Caco-2 (cell line): ENCODE measurements around the gene TMEM252. TPM values are rescaled to one million over a fixed set of nuclear protein-coding genes. Genes with fewer than 3 reads are reported as not detected.

Source experiments
- BruUV-seq: library from RNA; stranded (reverse); fragments of 400-500 nt; replicated peaks from 2 replicates; lab custom pipeline; 2021; lab: Mats Ljungman, UMichigan
- CTCF ChIA-PET: fragments of 300-600 bp; sonication (Branson Sonifier 250); formaldehyde crosslinking; loops from one replicate; lab custom pipeline; 2022; ENCODE audit warnings: antibody characterized with exemption; lab: Charles Lee
- POLR2A ChIA-PET: fragments of 300-600 bp; sonication (Branson Sonifier 250); formaldehyde crosslinking; loops from one replicate; lab custom pipeline; 2022; ENCODE audit warnings: antibody characterized with exemption; lab: Charles Lee
- DNase-seq, 2 experiments: peaks; one replicate each; pipeline versions ENCODE4 v3.0.0 to v3.0.0-alpha.2; 2020 to 2022
- H3K27me3 ChIP-seq: replicated peaks from 2 replicates; pipeline ENCODE4 v1.6.0; 2011; ENCODE audit warnings: low read length; ENCODE audit not compliant: control insufficient read depth, insufficient read depth
- H3K36me3 ChIP-seq: 2 replicates; pipeline ENCODE4 v1.5.1; 2011; ENCODE audit warnings: low read length; ENCODE audit not compliant: control insufficient read depth, insufficient read depth
- H3K4me1 ChIP-seq: fragments of 250-450 bp; sonication (Bioruptor Pico); 2 replicates; pipeline ENCODE4 v1.5.1; 2020; ENCODE audit warnings: mild to moderate bottlenecking
- H3K4me3 ChIP-seq: 2 replicates; pipeline ENCODE4 v1.5.1; 2011; ENCODE audit warnings: low read depth, mild to moderate bottlenecking, control low read depth, low read length
- H3K9me3 ChIP-seq: fragments of 250-450 bp; sonication (Bioruptor Pico); 2 replicates; pipeline ENCODE4 v1.5.1; 2020; ENCODE audit warnings: mild to moderate bottlenecking, moderate library complexity
- H3K27ac Mint-ChIP-seq: one replicate; pipeline ENCODE4 v1.8.0; 2022; ENCODE audit warnings: mixed read lengths; ENCODE audit not compliant: unreplicated experiment
- H3K27me3 Mint-ChIP-seq: one replicate; pipeline ENCODE4 v1.8.0; 2022; ENCODE audit warnings: mixed read lengths; ENCODE audit not compliant: insufficient read depth, unreplicated experiment
- H3K36me3 Mint-ChIP-seq: one replicate; pipeline ENCODE4 v1.8.0; 2022; ENCODE audit warnings: mild to moderate bottlenecking, mixed read lengths; ENCODE audit not compliant: insufficient read depth, unreplicated experiment
- H3K4me1 Mint-ChIP-seq: one replicate; pipeline ENCODE4 v1.8.0; 2022; ENCODE audit warnings: low read depth, mixed read lengths; ENCODE audit not compliant: unreplicated experiment
- H3K4me3 Mint-ChIP-seq: one replicate; pipeline ENCODE4 v1.8.0; 2022; ENCODE audit warnings: mild to moderate bottlenecking, moderate library complexity, mixed read lengths; ENCODE audit not compliant: unreplicated experiment
- H3K9me3 Mint-ChIP-seq: one replicate; pipeline ENCODE4 v1.8.0; 2022; ENCODE audit warnings: mixed read lengths; ENCODE audit not compliant: unreplicated experiment
- intact Hi-C: fragments of 100-400 bp; cut with micrococcal nuclease; formaldehyde crosslinking; loops from one replicate; pipeline ENCODE4 v1.10.0; 2022; ENCODE audit not compliant: unreplicated experiment
- total RNA-seq: library from RNA; stranded (reverse); gene quantifications from 2 replicates; pipeline ENCODE4 v1.2.3, GENCODE V29; 2022
- TF ChIP-seq, protein P1 (sequence below), 2 experiments: fragments of 200-600 bp in 1 of 2; IDR thresholded peaks; 1 replicate in 1 of 2; 2 replicates in 1 of 2; pipeline versions ENCODE4 v1.5.1 to v1.8.0; 2011 to 2022; ENCODE audit warnings: antibody characterized with exemption in 1 of 2, control low read depth in 1 of 2, inconsistent platforms in 1 of 2, low read depth in 1 of 2, low read length in 1 of 2, mild to moderate bottlenecking in 1 of 2, moderate library complexity in 1 of 2; ENCODE audit not compliant: insufficient read depth in 1 of 2, severe bottlenecking in 1 of 2, unreplicated experiment in 1 of 2

Gene TMEM252
- total RNA-seq, 1 experiment from 2014 or later: not detected

DNA sequence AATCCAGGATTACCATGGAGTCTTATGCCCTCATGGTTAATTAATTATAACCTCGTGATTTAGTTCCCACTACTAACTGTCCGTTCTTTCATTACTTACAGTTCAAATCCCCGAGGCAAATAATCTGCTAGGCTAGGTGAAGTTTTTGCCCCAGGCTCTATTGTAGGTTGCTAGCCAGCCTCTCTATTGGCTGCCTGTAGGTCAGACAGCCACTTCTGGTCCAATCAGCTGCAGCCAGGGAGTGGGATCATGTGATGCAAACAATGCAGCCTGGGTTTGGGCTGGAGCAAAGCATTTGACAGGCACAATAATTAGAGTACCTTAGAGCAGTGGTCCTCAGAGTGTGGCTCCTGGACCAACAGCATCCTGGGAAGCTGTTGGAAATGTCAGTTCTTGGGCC is 17.7 kb downstream of the TMEM252 start:
- H3K4me3 Mint-ChIP-seq: no peak overlapping the region
- H3K27me3 ChIP-seq: no peaks in the 10 kb centered on the region
- no peaks in the 10 kb centered on the region for H3K9me3 Mint-ChIP-seq
- H3K9me3 ChIP-seq: no peaks in the 10 kb centered on the region
- H3K36me3 ChIP-seq: no peaks in the 10 kb centered on the region
- no peaks in the 10 kb centered on the region for H3K36me3 Mint-ChIP-seq
- BruUV-seq: no TSS peak
- no peak overlapping the region for H3K4me3 ChIP-seq
- DNase-seq: no peak
- no peak overlapping the region for H3K27ac Mint-ChIP-seq
- intact Hi-C loops: no loop called here
- no peaks in the 10 kb centered on the region for H3K4me1 ChIP-seq
- H3K27me3 Mint-ChIP-seq: no peaks in the 10 kb centered on the region
- no peaks in the 10 kb centered on the region for H3K4me1 Mint-ChIP-seq
- ChIA-PET CTCF (no interaction called here), POLR2A (no interaction called here)
- TF ChIP-seq, protein P1, sequence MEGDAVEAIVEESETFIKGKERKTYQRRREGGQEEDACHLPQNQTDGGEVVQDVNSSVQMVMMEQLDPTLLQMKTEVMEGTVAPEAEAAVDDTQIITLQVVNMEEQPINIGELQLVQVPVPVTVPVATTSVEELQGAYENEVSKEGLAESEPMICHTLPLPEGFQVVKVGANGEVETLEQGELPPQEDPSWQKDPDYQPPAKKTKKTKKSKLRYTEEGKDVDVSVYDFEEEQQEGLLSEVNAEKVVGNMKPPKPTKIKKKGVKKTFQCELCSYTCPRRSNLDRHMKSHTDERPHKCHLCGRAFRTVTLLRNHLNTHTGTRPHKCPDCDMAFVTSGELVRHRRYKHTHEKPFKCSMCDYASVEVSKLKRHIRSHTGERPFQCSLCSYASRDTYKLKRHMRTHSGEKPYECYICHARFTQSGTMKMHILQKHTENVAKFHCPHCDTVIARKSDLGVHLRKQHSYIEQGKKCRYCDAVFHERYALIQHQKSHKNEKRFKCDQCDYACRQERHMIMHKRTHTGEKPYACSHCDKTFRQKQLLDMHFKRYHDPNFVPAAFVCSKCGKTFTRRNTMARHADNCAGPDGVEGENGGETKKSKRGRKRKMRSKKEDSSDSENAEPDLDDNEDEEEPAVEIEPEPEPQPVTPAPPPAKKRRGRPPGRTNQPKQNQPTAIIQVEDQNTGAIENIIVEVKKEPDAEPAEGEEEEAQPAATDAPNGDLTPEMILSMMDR (IDR thresholded peaks at IDR 0.05; ENCODE audit: insufficient read depth in 1 of 2, low read depth in 1 of 2, low read length in 1 of 2, severe bottlenecking in 1 of 2, unreplicated experiment in 1 of 2): no peak

DNA sequence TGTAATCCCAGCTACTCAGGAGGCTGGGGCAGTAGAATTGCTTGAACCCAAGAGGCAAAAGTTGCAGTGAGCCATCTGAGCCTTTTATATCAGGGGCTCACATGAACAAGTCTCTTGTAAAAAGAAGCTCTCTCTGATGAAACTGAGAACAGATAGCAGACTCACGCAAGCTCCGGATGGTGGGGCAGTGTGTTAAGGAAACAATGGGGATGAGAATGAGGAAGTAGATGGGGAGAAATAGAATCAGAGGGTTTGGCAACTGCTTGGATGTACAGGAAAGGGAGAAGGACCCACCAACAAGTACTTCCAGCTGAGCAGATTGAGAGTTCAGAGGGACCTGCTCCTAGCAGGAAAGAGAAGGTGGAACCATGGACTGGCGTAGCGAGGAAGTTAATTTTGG is 18.6 kb downstream of the TMEM252 start:
- Mint-ChIP-seq H3K4me1 (no peaks in the 10 kb centered on the region), H3K4me3 (no peak overlapping the region), H3K9me3 (no peaks in the 10 kb centered on the region), H3K36me3 (no peaks in the 10 kb centered on the region), H3K27ac (no peak overlapping the region), H3K27me3 (no peaks in the 10 kb centered on the region)
- Histone ChIP-seq H3K36me3 (no peaks in the 10 kb centered on the region), H3K9me3 (no peaks in the 10 kb centered on the region), H3K4me3 (no peak overlapping the region), H3K27me3 (no peaks in the 10 kb centered on the region), H3K4me1 (no peaks in the 10 kb centered on the region)
- DNase-seq: no peak
- intact Hi-C loops: no loop called here
- POLR2A ChIA-PET: no interaction called here
- TF ChIP-seq, protein P1 (IDR thresholded peaks at IDR 0.05; ENCODE audit: insufficient read depth in 1 of 2, low read depth in 1 of 2, low read length in 1 of 2, severe bottlenecking in 1 of 2, unreplicated experiment in 1 of 2): no peak
- no TSS peak for BruUV-seq
- CTCF ChIA-PET: no interaction called here

DNA sequence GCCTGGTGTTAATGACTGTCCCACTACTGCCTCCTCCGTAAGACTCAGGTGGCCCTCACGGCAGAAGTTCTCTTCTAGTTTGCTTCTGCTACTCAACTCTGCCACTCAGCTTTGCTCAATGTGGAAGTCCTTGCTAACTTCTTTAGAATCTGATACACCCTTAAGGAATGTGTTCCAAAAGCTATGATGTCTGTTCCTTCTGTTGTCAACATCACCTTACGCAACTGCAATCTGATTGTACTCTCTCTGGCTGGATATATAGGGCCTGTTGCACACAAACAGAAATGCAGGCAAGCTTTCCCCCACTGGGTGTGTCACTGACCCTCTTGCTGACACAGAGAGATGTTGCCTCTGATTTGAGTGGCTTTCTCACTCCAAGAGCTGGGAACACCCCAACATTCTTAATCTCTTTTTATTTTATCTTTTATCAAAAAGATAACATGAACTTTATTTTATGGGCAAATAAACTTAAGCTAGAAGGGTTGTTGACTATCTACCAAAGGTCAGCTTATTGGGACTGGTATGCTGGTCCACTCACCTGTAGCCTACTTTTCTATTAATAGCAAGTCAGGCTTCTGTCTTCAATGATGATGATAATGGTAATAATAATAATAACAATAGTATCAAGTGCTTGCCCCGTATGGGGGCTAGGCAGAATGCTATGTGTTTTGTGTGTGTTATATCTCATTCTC is 25.2 kb downstream of the TMEM252 start:
- TF ChIP-seq, protein P1 (IDR thresholded peaks at IDR 0.05; ENCODE audit: insufficient read depth in 1 of 2, low read depth in 1 of 2, low read length in 1 of 2, severe bottlenecking in 1 of 2, unreplicated experiment in 1 of 2): no peak
- H3K27me3 ChIP-seq: no peaks in the 10 kb centered on the region
- H3K9me3 Mint-ChIP-seq: no peaks in the 10 kb centered on the region
- intact Hi-C loops: no loop called here
- H3K4me3 Mint-ChIP-seq: no peak overlapping the region
- no peaks in the 10 kb centered on the region for H3K36me3 ChIP-seq
- H3K27ac Mint-ChIP-seq: no peak overlapping the region
- BruUV-seq: no TSS peak
- H3K4me1 Mint-ChIP-seq: no peaks in the 10 kb centered on the region
- H3K27me3 Mint-ChIP-seq: no peaks in the 10 kb centered on the region
- no peaks in the 10 kb centered on the region for H3K9me3 ChIP-seq
- peak in 1 of 2 experiments; percentile 25 for DNase-seq
- H3K36me3 Mint-ChIP-seq: no peaks in the 10 kb centered on the region
- CTCF ChIA-PET: no interaction called here
- H3K4me3 ChIP-seq: no peak overlapping the region
- POLR2A ChIA-PET: no interaction called here
- no peaks in the 10 kb centered on the region for H3K4me1 ChIP-seq
